ENCODE data around the gene UNC79. TPM values are rescaled to one million over a fixed set of nuclear protein-coding genes. Genes with fewer than 3 reads are reported as not detected.

Gene UNC79
- total RNA-seq, 4 donors from 2014 or later = 0.14 to 0.32 TPM; not detected in 2

- intact Hi-C loops (cut with DNase I; ENCODE audit: low total_unique reads) = no loop called here
- in situ Hi-C loops (cut with MboI; ENCODE audit: low pct_ligation_motif_present in 1 of 4, low pct_unique_long_range_greater_than_20kb in 1 of 4, low sequenced_read_pairs in 3 of 4) = loop anchor here in 1 of 4 donors (25.0 kb wide), 1 partner anchor 309 kb away; no protein-coding TSS in a partner anchor
- Histone ChIP-seq H3K4me1 (no peaks in the 10 kb centered on the region), H3K9me3 (no peaks in the 10 kb centered on the region), H3K4me3 (no peak overlapping the region), H3K27me3 (no peaks in the 10 kb centered on the region), H3K27ac (no peak overlapping the region), H3K36me3 (no peaks in the 10 kb centered on the region)
- DNase-seq = no peak
- 53 to 70% methylated on average over 1 of the region's 1 CpG for WGBS, 2 donors (ENCODE audit: low coverage in 1 of 2)
- TF ChIP-seq EP300 (IDR thresholded peaks at IDR 0.05; ENCODE audit: low read depth) (no peak), POLR2A (IDR thresholded peaks at IDR 0.05) (no peak), POLR2AphosphoS5 (IDR thresholded peaks at IDR 0.05) (no peak)
- TF ChIP-seq, protein P1, sequence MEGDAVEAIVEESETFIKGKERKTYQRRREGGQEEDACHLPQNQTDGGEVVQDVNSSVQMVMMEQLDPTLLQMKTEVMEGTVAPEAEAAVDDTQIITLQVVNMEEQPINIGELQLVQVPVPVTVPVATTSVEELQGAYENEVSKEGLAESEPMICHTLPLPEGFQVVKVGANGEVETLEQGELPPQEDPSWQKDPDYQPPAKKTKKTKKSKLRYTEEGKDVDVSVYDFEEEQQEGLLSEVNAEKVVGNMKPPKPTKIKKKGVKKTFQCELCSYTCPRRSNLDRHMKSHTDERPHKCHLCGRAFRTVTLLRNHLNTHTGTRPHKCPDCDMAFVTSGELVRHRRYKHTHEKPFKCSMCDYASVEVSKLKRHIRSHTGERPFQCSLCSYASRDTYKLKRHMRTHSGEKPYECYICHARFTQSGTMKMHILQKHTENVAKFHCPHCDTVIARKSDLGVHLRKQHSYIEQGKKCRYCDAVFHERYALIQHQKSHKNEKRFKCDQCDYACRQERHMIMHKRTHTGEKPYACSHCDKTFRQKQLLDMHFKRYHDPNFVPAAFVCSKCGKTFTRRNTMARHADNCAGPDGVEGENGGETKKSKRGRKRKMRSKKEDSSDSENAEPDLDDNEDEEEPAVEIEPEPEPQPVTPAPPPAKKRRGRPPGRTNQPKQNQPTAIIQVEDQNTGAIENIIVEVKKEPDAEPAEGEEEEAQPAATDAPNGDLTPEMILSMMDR (IDR thresholded peaks at IDR 0.05) = no peak
Measured at GRCh38 chr14:93546642-93547041, 115.9 kb downstream of the UNC79 start.

DNA sequence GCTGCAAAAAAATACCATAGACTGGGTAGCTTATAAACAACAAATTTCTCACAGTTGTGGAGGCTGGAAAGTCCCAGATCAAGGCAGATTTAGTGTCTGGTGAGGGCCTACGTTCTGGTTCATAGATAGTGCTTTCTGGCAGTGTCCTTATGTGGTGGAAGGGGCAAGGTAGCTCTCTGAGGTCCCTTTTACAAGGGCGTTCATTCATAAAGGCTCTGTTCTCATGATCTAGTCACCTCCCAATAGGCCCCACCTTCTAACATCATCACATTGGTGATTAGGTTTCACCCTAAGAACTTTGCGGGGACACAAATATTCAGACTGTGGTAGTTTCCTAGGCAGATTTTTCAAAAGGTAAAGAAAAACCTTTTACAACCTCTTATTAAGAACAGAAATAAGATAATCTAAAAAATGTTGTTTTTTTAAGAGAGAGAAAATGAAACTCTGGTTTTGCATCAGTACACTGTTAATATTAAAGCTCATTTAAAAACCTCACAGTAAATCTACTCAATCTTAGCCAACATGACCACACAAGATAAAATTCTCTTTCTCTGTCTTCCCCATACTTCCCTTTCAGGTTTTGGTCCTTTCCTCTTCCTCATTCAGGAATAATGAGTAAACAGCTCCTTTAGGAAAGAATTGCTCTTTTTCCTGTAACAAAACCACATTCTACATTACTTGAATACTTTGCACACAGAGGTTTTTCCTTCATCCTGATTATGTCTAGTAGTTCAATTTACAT, 117.5 kb downstream of the UNC79 start:
- no peaks in the 10 kb centered on the region for H3K27me3 ChIP-seq
- WGBS, 2 donors (ENCODE audit: low coverage in 1 of 2) = 60 to 90% methylated on average over 1 to 3 of the region's 3 CpGs
- no peaks in the 10 kb centered on the region for H3K36me3 ChIP-seq
- no peak overlapping the region for H3K27ac ChIP-seq
- in situ Hi-C loops (cut with MboI; ENCODE audit: low pct_ligation_motif_present in 1 of 4, low pct_unique_long_range_greater_than_20kb in 1 of 4, low sequenced_read_pairs in 3 of 4) = loop anchor here in 1 of 4 donors (25.0 kb wide), 1 partner anchor 311 kb away; no protein-coding TSS in a partner anchor
- no peaks in the 10 kb centered on the region for H3K4me1 ChIP-seq
- DNase-seq = no peak
- no peaks in the 10 kb centered on the region for H3K9me3 ChIP-seq
- intact Hi-C loops (cut with DNase I; ENCODE audit: low total_unique reads) = no loop called here
- no peak for TF ChIP-seq POLR2AphosphoS5 (IDR thresholded peaks at IDR 0.05)
- TF ChIP-seq EP300 (IDR thresholded peaks at IDR 0.05; ENCODE audit: low read depth) = no peak
- H3K4me3 ChIP-seq = no peak overlapping the region

- Histone ChIP-seq H3K9me3 (no peaks in the 10 kb centered on the region), H3K27me3 (no peaks in the 10 kb centered on the region), H3K27ac (no peak overlapping the region), H3K36me3 (no peaks in the 10 kb centered on the region), H3K4me3 (no peak overlapping the region), H3K4me1 (no peaks in the 10 kb centered on the region)
- intact Hi-C loops (cut with DNase I; ENCODE audit: low total_unique reads) (no loop called here), in situ Hi-C loops (cut with MboI; ENCODE audit: low pct_ligation_motif_present in 1 of 4, low pct_unique_long_range_greater_than_20kb in 1 of 4, low sequenced_read_pairs in 3 of 4) (loop anchor here in 1 of 4 donors (25.0 kb wide), 1 partner anchor 312 kb away; no protein-coding TSS in a partner anchor)
- no peak for DNase-seq
- TF ChIP-seq, protein P1 (IDR thresholded peaks at IDR 0.05) = no peak
- no peak for TF ChIP-seq POLR2AphosphoS5 (IDR thresholded peaks at IDR 0.05)
- no peak for TF ChIP-seq EP300 (IDR thresholded peaks at IDR 0.05; ENCODE audit: low read depth)
- no peak for TF ChIP-seq POLR2A (IDR thresholded peaks at IDR 0.05)
Measured at GRCh38 chr14:93549595-93549994, 118.9 kb downstream of the UNC79 start.

GRCh38 chr14:93564918-93565317, 134.2 kb downstream of the UNC79 start:
- no peaks in the 10 kb centered on the region for H3K36me3 ChIP-seq
- intact Hi-C loops (cut with DNase I; ENCODE audit: low total_unique reads) = no loop called here
- H3K4me3 ChIP-seq = no peak overlapping the region
- TF ChIP-seq, protein P1 (IDR thresholded peaks at IDR 0.05) = no peak
- TF ChIP-seq POLR2A (IDR thresholded peaks at IDR 0.05) (no peak), EP300 (IDR thresholded peaks at IDR 0.05; ENCODE audit: low read depth) (no peak), POLR2AphosphoS5 (IDR thresholded peaks at IDR 0.05) (no peak)
- DNase-seq = no peak
- no peaks in the 10 kb centered on the region for H3K9me3 ChIP-seq
- H3K27ac ChIP-seq = no peak overlapping the region
- no peaks in the 10 kb centered on the region for H3K27me3 ChIP-seq
- no peaks in the 10 kb centered on the region for H3K4me1 ChIP-seq
- in situ Hi-C loops (cut with MboI; ENCODE audit: low pct_ligation_motif_present in 1 of 4, low pct_unique_long_range_greater_than_20kb in 1 of 4, low sequenced_read_pairs in 3 of 4) = no loop called here
- WGBS, 2 donors (ENCODE audit: low coverage in 1 of 2) = 63% methylated on average over 7 to 9 of the region's 9 CpGs

Data from transverse colon (tissue), 4 donors.